B cell (primary cell): ENCODE data around the gene RHOT2.

Experiments
- EZH2 ChIP-seq: IDR thresholded peaks from 2 replicates; pipeline ENCODE4 v1.6.1; 2012; ENCODE audit warnings: borderline replicate concordance, low read depth, mild to moderate bottlenecking, moderate library complexity, low read length; ENCODE audit not compliant: insufficient read depth, poor library complexity, severe bottlenecking
- TF ChIP-seq, protein P1 (sequence below): fragments of 200-600 bp; IDR thresholded peaks from one replicate; pipeline ENCODE4 v1.8.0; 2022; ENCODE audit warnings: antibody characterized with exemption, mild to moderate bottlenecking

DNA sequence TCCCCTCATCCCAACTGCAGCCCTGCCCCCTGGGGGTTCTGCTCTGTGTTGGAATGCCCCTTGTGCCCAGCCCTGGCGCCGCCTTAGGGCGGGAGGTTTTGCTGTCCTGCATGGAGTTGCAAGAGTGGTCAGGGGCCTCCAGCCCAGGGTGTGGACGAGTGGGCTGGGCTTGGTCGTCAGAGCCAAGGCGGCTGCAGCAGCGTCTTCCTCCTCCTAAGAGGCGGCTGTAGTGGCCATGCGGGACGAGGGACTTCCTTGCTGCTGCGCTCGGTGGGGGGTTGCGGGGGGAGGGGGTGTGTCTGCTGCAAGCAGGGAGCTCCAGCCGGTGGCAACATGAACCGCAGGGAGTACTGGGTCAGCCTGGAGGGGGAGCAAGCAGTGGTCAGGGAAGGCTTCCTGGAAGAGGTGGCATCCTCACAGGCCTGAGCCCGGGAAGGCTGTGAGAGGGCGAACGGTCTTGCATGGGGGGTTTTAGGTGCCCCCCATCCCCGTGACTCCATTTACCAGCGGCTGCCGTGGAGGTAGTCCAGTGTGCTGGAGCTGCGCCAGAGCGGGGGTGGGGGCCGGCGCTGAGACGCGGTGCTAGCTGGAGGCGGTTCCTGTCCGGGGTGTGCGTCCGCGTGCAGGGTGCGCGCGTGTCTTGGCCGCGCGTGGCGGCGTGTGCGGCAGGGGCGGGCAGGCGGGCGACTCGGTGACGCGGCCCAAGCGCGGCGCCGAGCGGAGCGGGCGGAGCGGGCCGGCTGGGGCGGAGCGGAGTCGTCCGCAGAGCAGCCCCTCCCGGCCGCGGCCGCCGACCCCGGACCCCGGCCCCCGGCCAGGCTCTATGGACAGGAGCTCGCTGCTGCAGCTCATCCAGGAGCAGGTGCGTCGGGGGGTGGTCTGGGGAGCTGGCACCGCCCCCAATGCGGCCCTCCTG lies 7.3 kb downstream of the RHOT2 start, which contains the start of gene RHBDL1:
- TF ChIP-seq, protein P1, sequence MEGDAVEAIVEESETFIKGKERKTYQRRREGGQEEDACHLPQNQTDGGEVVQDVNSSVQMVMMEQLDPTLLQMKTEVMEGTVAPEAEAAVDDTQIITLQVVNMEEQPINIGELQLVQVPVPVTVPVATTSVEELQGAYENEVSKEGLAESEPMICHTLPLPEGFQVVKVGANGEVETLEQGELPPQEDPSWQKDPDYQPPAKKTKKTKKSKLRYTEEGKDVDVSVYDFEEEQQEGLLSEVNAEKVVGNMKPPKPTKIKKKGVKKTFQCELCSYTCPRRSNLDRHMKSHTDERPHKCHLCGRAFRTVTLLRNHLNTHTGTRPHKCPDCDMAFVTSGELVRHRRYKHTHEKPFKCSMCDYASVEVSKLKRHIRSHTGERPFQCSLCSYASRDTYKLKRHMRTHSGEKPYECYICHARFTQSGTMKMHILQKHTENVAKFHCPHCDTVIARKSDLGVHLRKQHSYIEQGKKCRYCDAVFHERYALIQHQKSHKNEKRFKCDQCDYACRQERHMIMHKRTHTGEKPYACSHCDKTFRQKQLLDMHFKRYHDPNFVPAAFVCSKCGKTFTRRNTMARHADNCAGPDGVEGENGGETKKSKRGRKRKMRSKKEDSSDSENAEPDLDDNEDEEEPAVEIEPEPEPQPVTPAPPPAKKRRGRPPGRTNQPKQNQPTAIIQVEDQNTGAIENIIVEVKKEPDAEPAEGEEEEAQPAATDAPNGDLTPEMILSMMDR = no peak
- no peak for TF ChIP-seq EZH2
